Mucosa of stomach (tissue), 1 donor: ENCODE results near the gene DNAH9.

Source experiments
- H3K27me3 ChIP-seq: one replicate; pipeline ENCODE4 v1.7.0; 2013; ENCODE audit warnings: mild to moderate bottlenecking, low read length; ENCODE audit not compliant: control insufficient read depth, insufficient read depth
- H3K36me3 ChIP-seq: one replicate; pipeline ENCODE4 v1.7.0; 2013; ENCODE audit warnings: low read length; ENCODE audit not compliant: control insufficient read depth, insufficient read depth
- H3K4me1 ChIP-seq: one replicate; pipeline ENCODE4 v1.7.0; 2013; ENCODE audit warnings: mild to moderate bottlenecking, low read length; ENCODE audit not compliant: control insufficient read depth, insufficient read depth
- H3K4me3 ChIP-seq: one replicate; pipeline ENCODE4 v1.7.0; 2013; ENCODE audit warnings: low read length
- H3K9ac ChIP-seq: one replicate; pipeline ENCODE4 v1.7.0; 2013; ENCODE audit warnings: mild to moderate bottlenecking, low read length, moderate library complexity
- H3K9me3 ChIP-seq: one replicate; pipeline ENCODE4 v1.7.0; 2013; ENCODE audit warnings: mild to moderate bottlenecking, low read length, moderate library complexity; ENCODE audit not compliant: control insufficient read depth
- donor health status: Pancreatic carcinoma.

Gene DNAH9

GRCh38 chr17:11701911-11702310 lies 103.6 kb downstream of the DNAH9 start:
- H3K4me3 ChIP-seq: no peak overlapping the region
- H3K36me3 ChIP-seq: no peaks in the 10 kb centered on the region
- H3K27me3 ChIP-seq: no peaks in the 10 kb centered on the region
- H3K9ac ChIP-seq: no peak overlapping the region
- no peaks in the 10 kb centered on the region for H3K9me3 ChIP-seq
- peaks cover 5% of the 10 kb centered on the region for H3K4me1 ChIP-seq

GRCh38 chr17:11704041-11704440 lies 105.8 kb downstream of the DNAH9 start:
- Histone ChIP-seq H3K27me3 (no peaks in the 10 kb centered on the region), H3K9me3 (no peaks in the 10 kb centered on the region), H3K36me3 (no peaks in the 10 kb centered on the region), H3K4me3 (no peak overlapping the region), H3K9ac (no peak overlapping the region), H3K4me1 (peaks cover 5% of the 10 kb centered on the region)

- Histone ChIP-seq H3K27me3 (no peaks in the 10 kb centered on the region), H3K9ac (no peak overlapping the region), H3K36me3 (no peaks in the 10 kb centered on the region), H3K4me1 (peaks cover 5% of the 10 kb centered on the region), H3K4me3 (no peak overlapping the region), H3K9me3 (no peaks in the 10 kb centered on the region)
Measured at GRCh38 chr17:11705111-11705510, 106.8 kb downstream of the DNAH9 start.

- Histone ChIP-seq H3K9me3 (no peaks in the 10 kb centered on the region), H3K4me1 (peaks cover 5% of the 10 kb centered on the region), H3K4me3 (no peak overlapping the region), H3K36me3 (no peaks in the 10 kb centered on the region), H3K27me3 (no peaks in the 10 kb centered on the region), H3K9ac (no peak overlapping the region)
Measured at GRCh38 chr17:11707586-11707985, 109.3 kb downstream of the DNAH9 start.

GRCh38 chr17:11712456-11712855 lies 114.2 kb downstream of the DNAH9 start:
- no peaks in the 10 kb centered on the region for H3K27me3 ChIP-seq

GRCh38 chr17:11719203-11719602 lies 120.9 kb downstream of the DNAH9 start:
- Histone ChIP-seq H3K9me3 (no peaks in the 10 kb centered on the region), H3K36me3 (no peaks in the 10 kb centered on the region), H3K4me1 (no peaks in the 10 kb centered on the region), H3K9ac (no peak overlapping the region), H3K4me3 (no peak overlapping the region), H3K27me3 (no peaks in the 10 kb centered on the region)

More at GRCh38 chr17:11712456-11712855, 114.2 kb downstream of the DNAH9 start:
- Histone ChIP-seq H3K4me1 (no peaks in the 10 kb centered on the region), H3K4me3 (no peak overlapping the region), H3K9ac (no peak overlapping the region), H3K36me3 (no peaks in the 10 kb centered on the region), H3K9me3 (no peaks in the 10 kb centered on the region)

GRCh38 chr17:11719856-11720255 lies 121.6 kb downstream of the DNAH9 start:
- no peaks in the 10 kb centered on the region for H3K4me1 ChIP-seq
- no peak overlapping the region for H3K9ac ChIP-seq
- H3K27me3 ChIP-seq: no peaks in the 10 kb centered on the region
- H3K4me3 ChIP-seq: no peak overlapping the region
- H3K36me3 ChIP-seq: no peaks in the 10 kb centered on the region
- H3K9me3 ChIP-seq: no peaks in the 10 kb centered on the region

- no peaks in the 10 kb centered on the region for H3K4me1 ChIP-seq
- H3K27me3 ChIP-seq: no peaks in the 10 kb centered on the region
- no peak overlapping the region for H3K4me3 ChIP-seq
- no peaks in the 10 kb centered on the region for H3K9me3 ChIP-seq
- H3K36me3 ChIP-seq: no peaks in the 10 kb centered on the region
- H3K9ac ChIP-seq: no peak overlapping the region
Measured at GRCh38 chr17:11720816-11721215, 122.5 kb downstream of the DNAH9 start.

GRCh38 chr17:11730747-11731146 lies 132.5 kb downstream of the DNAH9 start:
- Histone ChIP-seq H3K4me1 (no peaks in the 10 kb centered on the region), H3K9me3 (no peaks in the 10 kb centered on the region), H3K36me3 (no peaks in the 10 kb centered on the region), H3K27me3 (no peaks in the 10 kb centered on the region), H3K4me3 (no peak overlapping the region), H3K9ac (no peak overlapping the region)

- H3K4me1 ChIP-seq: no peaks in the 10 kb centered on the region
- H3K9me3 ChIP-seq: no peaks in the 10 kb centered on the region
- H3K27me3 ChIP-seq: no peaks in the 10 kb centered on the region
- no peak overlapping the region for H3K9ac ChIP-seq
- H3K4me3 ChIP-seq: no peak overlapping the region
- no peaks in the 10 kb centered on the region for H3K36me3 ChIP-seq
Measured at GRCh38 chr17:11736613-11737312, 138.5 kb downstream of the DNAH9 start.

- H3K4me1 ChIP-seq: no peaks in the 10 kb centered on the region
- no peaks in the 10 kb centered on the region for H3K36me3 ChIP-seq
- no peak overlapping the region for H3K9ac ChIP-seq
- no peaks in the 10 kb centered on the region for H3K9me3 ChIP-seq
- no peak overlapping the region for H3K4me3 ChIP-seq
- H3K27me3 ChIP-seq: no peaks in the 10 kb centered on the region
Measured at GRCh38 chr17:11737313-11737679, 139.0 kb downstream of the DNAH9 start.

GRCh38 chr17:11738151-11738550 lies 139.9 kb downstream of the DNAH9 start:
- Histone ChIP-seq H3K9ac (no peak overlapping the region), H3K9me3 (no peaks in the 10 kb centered on the region), H3K27me3 (no peaks in the 10 kb centered on the region)

GRCh38 chr17:11739351-11739750 lies 141.1 kb downstream of the DNAH9 start:
- Histone ChIP-seq H3K27me3 (no peaks in the 10 kb centered on the region), H3K9me3 (no peaks in the 10 kb centered on the region), H3K4me3 (no peak overlapping the region), H3K36me3 (no peaks in the 10 kb centered on the region), H3K4me1 (no peaks in the 10 kb centered on the region), H3K9ac (no peak overlapping the region)

More at GRCh38 chr17:11738151-11738550, 139.9 kb downstream of the DNAH9 start:
- H3K36me3 ChIP-seq: no peaks in the 10 kb centered on the region
- no peak overlapping the region for H3K4me3 ChIP-seq
- no peaks in the 10 kb centered on the region for H3K4me1 ChIP-seq
